ENCODE results near the gene AADACL4.
A peak's percentile ranks its signal among the peaks of the same experiment; 100 is the strongest.
"Not testable (repeated sequence)": the region's sequence is repeated elsewhere in the genome, so short reads cannot be mapped to it uniquely, and the experiment has no call there.

AADACL4 gene

GRCh38 chr1:12636098-12636950, 7.6 kb upstream of the AADACL4 start:
- H3K4me1 ChIP-seq: peaks cover 53% of the 10 kb centered on the region
- peak overlapping the region; percentile 9; the same call in 1 of the 2 replicates for H3K27ac ChIP-seq
- no peak overlapping the region for H3K4me3 ChIP-seq
- no peaks in the 10 kb centered on the region for H3K27me3 ChIP-seq
- no peak overlapping the region for H3K9ac ChIP-seq
- H3K4me2 ChIP-seq: peak overlapping the region; percentile 58
- H3K9me3 ChIP-seq: peaks cover 66% of the 10 kb centered on the region
- TF ChIP-seq Cebpa-rat (IDR thresholded peaks at IDR 0.05): no peak
- no peaks in the 10 kb centered on the region for H3K36me3 ChIP-seq
- no peaks in the 10 kb centered on the region for H4K20me1 ChIP-seq

- H3K4me2 ChIP-seq: no peak overlapping the region
- H4K20me1 ChIP-seq: no peaks in the 10 kb centered on the region
- H3K4me3 ChIP-seq: no peak overlapping the region
- H3K27ac ChIP-seq: no peak overlapping the region
- peaks cover 68% of the 10 kb centered on the region for H3K9me3 ChIP-seq
- H3K36me3 ChIP-seq: no peaks in the 10 kb centered on the region
- H3K27me3 ChIP-seq: no peaks in the 10 kb centered on the region
- no peak overlapping the region for H3K9ac ChIP-seq
- H3K4me1 ChIP-seq: peaks cover 41% of the 10 kb centered on the region
- TF ChIP-seq Cebpa-rat (IDR thresholded peaks at IDR 0.05): no peak
These were observed 6.2 kb upstream of the AADACL4 start for GRCh38 chr1:12637693-12638092.

GRCh38 chr1:12640237-12640957, 3.5 kb upstream of the AADACL4 start:
- no peaks in the 10 kb centered on the region for H3K27me3 ChIP-seq
- no peaks in the 10 kb centered on the region for H4K20me1 ChIP-seq
- no peaks in the 10 kb centered on the region for H3K36me3 ChIP-seq
- no peak overlapping the region for H3K27ac ChIP-seq
- TF ChIP-seq Cebpa-rat (IDR thresholded peaks at IDR 0.05): no peak
- no peak overlapping the region for H3K9ac ChIP-seq
- H3K9me3 ChIP-seq: peaks cover 59% of the 10 kb centered on the region
- no peak overlapping the region for H3K4me3 ChIP-seq
- no peak overlapping the region for H3K4me2 ChIP-seq
- peaks cover 15% of the 10 kb centered on the region for H3K4me1 ChIP-seq

GRCh38 chr1:12640958-12641272, 3.0 kb upstream of the AADACL4 start:
- no peak for TF ChIP-seq Cebpa-rat (IDR thresholded peaks at IDR 0.05)
- H3K4me1 ChIP-seq: peaks cover 12% of the 10 kb centered on the region
- H3K27me3 ChIP-seq: no peaks in the 10 kb centered on the region
- H3K4me3 ChIP-seq: no peak overlapping the region
- H3K9me3 ChIP-seq: peaks cover 57% of the 10 kb centered on the region
- no peaks in the 10 kb centered on the region for H4K20me1 ChIP-seq
- H3K36me3 ChIP-seq: no peaks in the 10 kb centered on the region
- H3K9ac ChIP-seq: no peak overlapping the region
- no peak overlapping the region for H3K4me2 ChIP-seq
- H3K27ac ChIP-seq: no peak overlapping the region

GRCh38 chr1:12643079-12643478, 806 bp upstream of the AADACL4 start:
- no peak for TF ChIP-seq Cebpa-rat (IDR thresholded peaks at IDR 0.05)
- no peak overlapping the region for H3K27ac ChIP-seq
- no peak overlapping the region for H3K4me3 ChIP-seq
- H3K27me3 ChIP-seq: no peaks in the 10 kb centered on the region
- H3K4me2 ChIP-seq: no peak overlapping the region
- peaks cover 3% of the 10 kb centered on the region for H3K4me1 ChIP-seq
- peaks cover 46% of the 10 kb centered on the region for H3K9me3 ChIP-seq
- no peaks in the 10 kb centered on the region for H4K20me1 ChIP-seq
- H3K36me3 ChIP-seq: no peaks in the 10 kb centered on the region
- H3K9ac ChIP-seq: no peak overlapping the region

GRCh38 chr1:12644237-12644636, 352 bp downstream of the AADACL4 start:
- no peak overlapping the region for H3K4me3 ChIP-seq
- peaks cover 35% of the 10 kb centered on the region for H3K9me3 ChIP-seq
- H3K27me3 ChIP-seq: no peaks in the 10 kb centered on the region
- no peak overlapping the region for H3K9ac ChIP-seq
- peaks cover 12% of the 10 kb centered on the region for H3K4me1 ChIP-seq
- no peaks in the 10 kb centered on the region for H3K36me3 ChIP-seq
- H4K20me1 ChIP-seq: no peaks in the 10 kb centered on the region
- TF ChIP-seq Cebpa-rat (IDR thresholded peaks at IDR 0.05): no peak
- H3K4me2 ChIP-seq: no peak overlapping the region
- H3K27ac ChIP-seq: no peak overlapping the region

- no peaks in the 10 kb centered on the region for H3K36me3 ChIP-seq
- no peak overlapping the region for H3K27ac ChIP-seq
- H3K9me3 ChIP-seq: peaks cover 32% of the 10 kb centered on the region
- no peak overlapping the region for H3K4me2 ChIP-seq
- H3K27me3 ChIP-seq: no peaks in the 10 kb centered on the region
- H3K4me1 ChIP-seq: peaks cover 12% of the 10 kb centered on the region
- H3K4me3 ChIP-seq: no peak overlapping the region
- H4K20me1 ChIP-seq: no peaks in the 10 kb centered on the region
- H3K9ac ChIP-seq: no peak overlapping the region
- TF ChIP-seq Cebpa-rat (IDR thresholded peaks at IDR 0.05): no peak
These were observed 944 bp downstream of the AADACL4 start for GRCh38 chr1:12644829-12645228.

- H4K20me1 ChIP-seq, H3K27ac ChIP-seq, H3K9ac ChIP-seq, H3K4me2 ChIP-seq, H3K27me3 ChIP-seq, H3K36me3 ChIP-seq, H3K4me3 ChIP-seq: not testable (repeated sequence)
- H3K9me3 ChIP-seq: peaks cover 26% of the 10 kb centered on the region
- H3K4me1 ChIP-seq: peaks cover 12% of the 10 kb centered on the region
These were observed 1.5 kb downstream of the AADACL4 start for GRCh38 chr1:12645401-12645800.

- Histone ChIP-seq H3K36me3 (no peaks in the 10 kb centered on the region), H3K27me3 (no peaks in the 10 kb centered on the region), H3K4me1 (peaks cover 12% of the 10 kb centered on the region), H3K9me3 (0 out of 2 replicates have a peak, but pooled peaks cover 3% of the 10 kb centered on the region), H4K20me1 (no peaks in the 10 kb centered on the region), H3K9ac (no peak overlapping the region), H3K4me3 (no peak overlapping the region), H3K27ac (no peak overlapping the region), H3K4me2 (0 out of 2 replicates have a peak overlapping the region, but pooled peaks have one; percentile 7)
- TF ChIP-seq Cebpa-rat (IDR thresholded peaks at IDR 0.05): no peak
These were observed 4.9 kb downstream of the AADACL4 start for GRCh38 chr1:12648741-12649140.

- Histone ChIP-seq H4K20me1 (no peaks in the 10 kb centered on the region), H3K4me1 (peaks cover 12% of the 10 kb centered on the region), H3K27me3 (no peaks in the 10 kb centered on the region), H3K9ac (no peak overlapping the region), H3K9me3 (peaks cover 8% of the 10 kb centered on the region; the same call in 1 of the 2 replicates), H3K27ac (no peak overlapping the region), H3K4me3 (no peak overlapping the region), H3K4me2 (no peak overlapping the region), H3K36me3 (no peaks in the 10 kb centered on the region)
- no peak for TF ChIP-seq Cebpa-rat (IDR thresholded peaks at IDR 0.05)
These were observed 6.1 kb downstream of the AADACL4 start for GRCh38 chr1:12649971-12650421.
